ENCODE measurements around the gene RAVER2.

DNA sequence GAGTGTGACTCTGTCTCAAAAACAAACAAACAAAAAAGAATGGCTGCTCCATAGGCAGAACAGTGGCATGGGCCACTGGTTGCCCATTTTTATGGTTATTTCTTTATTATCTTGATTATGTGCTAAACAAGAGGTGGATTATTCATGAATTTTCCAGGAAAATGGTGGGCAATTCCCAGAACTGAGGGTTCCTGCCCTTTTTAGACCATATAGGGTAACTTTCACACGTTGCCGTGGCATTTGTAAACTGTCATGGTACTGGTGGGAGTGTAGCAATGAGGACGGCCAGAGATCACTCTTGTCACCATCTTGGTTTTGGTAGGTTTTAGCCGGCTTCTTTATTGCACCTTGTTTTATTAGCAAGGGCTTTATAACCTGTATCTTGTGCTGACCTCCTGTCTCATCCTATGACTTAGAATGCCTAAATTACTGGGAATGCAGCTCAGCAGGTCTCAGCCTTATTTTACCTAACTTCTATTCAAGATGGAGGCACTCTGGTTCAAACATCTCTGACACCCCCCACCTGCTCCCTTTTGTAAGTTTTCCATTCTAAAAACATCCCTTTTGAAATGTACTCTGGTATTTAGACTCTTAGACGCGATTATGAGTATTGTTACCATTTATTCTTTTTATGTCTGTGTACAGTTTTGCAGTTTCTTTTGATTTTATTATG is 57.1 kb downstream of the RAVER2 start:
- TF ChIP-seq, protein P1, sequence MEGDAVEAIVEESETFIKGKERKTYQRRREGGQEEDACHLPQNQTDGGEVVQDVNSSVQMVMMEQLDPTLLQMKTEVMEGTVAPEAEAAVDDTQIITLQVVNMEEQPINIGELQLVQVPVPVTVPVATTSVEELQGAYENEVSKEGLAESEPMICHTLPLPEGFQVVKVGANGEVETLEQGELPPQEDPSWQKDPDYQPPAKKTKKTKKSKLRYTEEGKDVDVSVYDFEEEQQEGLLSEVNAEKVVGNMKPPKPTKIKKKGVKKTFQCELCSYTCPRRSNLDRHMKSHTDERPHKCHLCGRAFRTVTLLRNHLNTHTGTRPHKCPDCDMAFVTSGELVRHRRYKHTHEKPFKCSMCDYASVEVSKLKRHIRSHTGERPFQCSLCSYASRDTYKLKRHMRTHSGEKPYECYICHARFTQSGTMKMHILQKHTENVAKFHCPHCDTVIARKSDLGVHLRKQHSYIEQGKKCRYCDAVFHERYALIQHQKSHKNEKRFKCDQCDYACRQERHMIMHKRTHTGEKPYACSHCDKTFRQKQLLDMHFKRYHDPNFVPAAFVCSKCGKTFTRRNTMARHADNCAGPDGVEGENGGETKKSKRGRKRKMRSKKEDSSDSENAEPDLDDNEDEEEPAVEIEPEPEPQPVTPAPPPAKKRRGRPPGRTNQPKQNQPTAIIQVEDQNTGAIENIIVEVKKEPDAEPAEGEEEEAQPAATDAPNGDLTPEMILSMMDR (IDR thresholded peaks at IDR 0.05): no peak
- no peak for TF ChIP-seq POLR2A (IDR thresholded peaks at IDR 0.05)

All from testis (tissue), 2 donors.